Tibial nerve (tissue), 4 donors: Measurements from ENCODE around the gene PRKCE. TPM values are rescaled to one million over a fixed set of nuclear protein-coding genes. Genes with fewer than 3 reads are reported as not detected.

Source experiments
- DNase-seq, 2 donors: peaks; one replicate each; pipeline ENCODE4 v3.0.0-alpha.2; 2019; ENCODE audit warnings: low spot score in 2 of 2
- H3K27ac ChIP-seq, 4 donors: fragments of 200-600 bp; sonication (generic) in 3 of 4; one replicate each; pipeline ENCODE4 v1.5.1; 2017 to 2019; ENCODE audit warnings: mild to moderate bottlenecking in 1 of 4
- H3K27me3 ChIP-seq, 2 donors: fragments of 200-600 bp; sonication (generic) in 1 of 2; one replicate each; pipeline versions ENCODE4 v1.5.1 to v1.6.0; 2017 to 2019
- H3K36me3 ChIP-seq, 3 donors: fragments of 200-600 bp; sonication (generic); one replicate each; pipeline ENCODE4 v1.5.1; 2018 to 2019
- H3K4me1 ChIP-seq, 4 donors: fragments of 200-600 bp; sonication (generic) in 3 of 4; one replicate each; pipeline ENCODE4 v1.5.1; 2017 to 2019
- H3K4me3 ChIP-seq, 4 donors: fragments of 200-600 bp; sonication (generic) in 3 of 4; one replicate each; pipeline ENCODE4 v1.5.1; 2017 to 2019; ENCODE audit warnings: mild to moderate bottlenecking in 1 of 4, moderate library complexity in 1 of 4
- H3K9me3 ChIP-seq, 4 donors: fragments of 200-600 bp; sonication (generic) in 3 of 4; one replicate each; pipeline ENCODE4 v1.5.1; 2017 to 2019
- CTCF ChIP-seq, 5 experiments: fragments of 200-600 bp in 3 of 5; fragments of 450-650 bp in 2 of 5; sonication (generic) in 3 of 5; IDR thresholded peaks; one replicate each; pipeline ENCODE4 v1.5.1; 2016 to 2019; ENCODE audit warnings: antibody characterized with exemption in 5 of 5, mild to moderate bottlenecking in 3 of 5, moderate library complexity in 2 of 5
- EP300 ChIP-seq, 2 donors: sonication (generic); formaldehyde crosslinking; IDR thresholded peaks; one replicate each; pipeline ENCODE4 v1.6.1; 2017; ENCODE audit warnings: antibody characterized with exemption in 2 of 2, mild to moderate bottlenecking in 1 of 2
- POLR2A ChIP-seq, 2 donors: fragments of 450-650 bp; IDR thresholded peaks; one replicate each; pipeline ENCODE4 v1.6.1; 2017; ENCODE audit warnings: antibody characterized with exemption in 2 of 2, mild to moderate bottlenecking in 2 of 2, moderate library complexity in 2 of 2
- WGBS, 2 donors: methylation state at CpG; one replicate each; pipeline ENCODE4 v1.1.5; 2018; 5-methylcytosine and 5-hydroxymethylcytosine counted together
- total RNA-seq, 4 donors: library from RNA; depleted of rRNA; stranded (reverse); fragments of >200 nt; gene quantifications; one replicate each; pipeline ENCODE4 v1.1.0, GENCODE V29; 2016

PRKCE gene
- total RNA-seq, 4 donors from 2014 or later: 14.4 to 22.4 (median 17.9) TPM

GRCh38 chr2:45930396-45930792 lies 278.9 kb downstream of the PRKCE start:
- Histone ChIP-seq H3K27ac (no peak overlapping the region), H3K4me3 (no peak overlapping the region), H3K9me3 (no peaks in the 10 kb centered on the region), H3K36me3 (no peaks in the 10 kb centered on the region), H3K4me1 (peaks cover 0 to 8% (median 0%) of the 10 kb centered on the region in 4 donors), H3K27me3 (no peaks in the 10 kb centered on the region)
- no peak for TF ChIP-seq CTCF (IDR thresholded peaks at IDR 0.05)
- TF ChIP-seq EP300 (IDR thresholded peaks at IDR 0.05): no peak
- no peak for TF ChIP-seq POLR2A (IDR thresholded peaks at IDR 0.05)
- DNase-seq: no peak
- WGBS, 2 donors: 67 to 71% methylated on average over 1 of the region's 1 CpG

- TF ChIP-seq EP300 (IDR thresholded peaks at IDR 0.05) (no peak), CTCF (IDR thresholded peaks at IDR 0.05) (no peak), POLR2A (IDR thresholded peaks at IDR 0.05) (no peak)
- Histone ChIP-seq H3K9me3 (no peaks in the 10 kb centered on the region), H3K4me1 (peaks cover 0 to 11% (median 6%) of the 10 kb centered on the region in 4 donors), H3K36me3 (no peaks in the 10 kb centered on the region), H3K27me3 (no peaks in the 10 kb centered on the region), H3K27ac (no peak overlapping the region), H3K4me3 (no peak overlapping the region)
- no peak for DNase-seq
- WGBS, 2 donors: 89 to 93% methylated on average over 8 of the region's 8 CpGs
Observed at GRCh38 chr2:45932278-45932975, 281.0 kb downstream of the PRKCE start.

GRCh38 chr2:45935791-45936622 lies 284.5 kb downstream of the PRKCE start:
- Histone ChIP-seq H3K27ac (peak overlapping the region in 2 of 4 donors; percentile 46 to 50), H3K27me3 (no peaks in the 10 kb centered on the region), H3K4me3 (no peak overlapping the region), H3K9me3 (no peaks in the 10 kb centered on the region), H3K4me1 (peaks cover 0 to 34% (median 11%) of the 10 kb centered on the region in 4 donors), H3K36me3 (no peaks in the 10 kb centered on the region)
- TF ChIP-seq EP300 (IDR thresholded peaks at IDR 0.05) (peak in 1 of 2 donors; percentile 81), POLR2A (IDR thresholded peaks at IDR 0.05) (no peak), CTCF (IDR thresholded peaks at IDR 0.05) (peak; percentile 65 to 94 (median 68))
- WGBS, 2 donors: 33 to 36% methylated on average over 13 of the region's 13 CpGs
- DNase-seq: peak; percentile 92 to 93

- Histone ChIP-seq H3K9me3 (no peaks in the 10 kb centered on the region), H3K27me3 (no peaks in the 10 kb centered on the region), H3K27ac (peak overlapping the region in 1 of 4 donors; percentile 50), H3K4me1 (peaks cover 0 to 34% (median 11%) of the 10 kb centered on the region in 4 donors), H3K4me3 (no peak overlapping the region), H3K36me3 (no peaks in the 10 kb centered on the region)
- no peak for TF ChIP-seq EP300 (IDR thresholded peaks at IDR 0.05)
- TF ChIP-seq POLR2A (IDR thresholded peaks at IDR 0.05): no peak
- TF ChIP-seq CTCF (IDR thresholded peaks at IDR 0.05): peak in 1 of 5 experiments; percentile 16
- 44 to 51% methylated on average over 5 of the region's 5 CpGs for WGBS, 2 donors
- DNase-seq: no peak
Observed at GRCh38 chr2:45936623-45936979, 285.1 kb downstream of the PRKCE start.

DNA sequence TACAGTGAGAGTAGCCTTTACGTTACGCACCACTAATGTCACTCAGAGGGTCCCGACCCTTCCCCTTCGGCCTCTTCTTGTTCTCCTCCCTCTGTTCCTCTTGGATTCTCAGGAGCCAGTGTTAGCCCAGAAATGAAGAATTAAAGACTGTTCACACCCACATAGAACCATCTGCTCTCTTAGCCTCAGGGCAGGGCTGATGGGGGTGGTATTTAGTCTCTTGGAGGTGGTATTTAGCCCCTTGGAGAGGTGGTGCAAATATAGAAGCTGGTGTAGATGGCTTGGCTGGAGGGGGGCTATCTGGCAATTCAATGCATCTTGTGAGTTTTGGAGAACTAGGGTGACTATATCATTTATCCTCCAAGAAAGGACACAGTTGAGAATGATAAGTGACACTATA lies 286.5 kb downstream of the PRKCE start:
- no peaks in the 10 kb centered on the region for H3K36me3 ChIP-seq
- no peak for DNase-seq
- peaks cover 0 to 37% (median 11%) of the 10 kb centered on the region in 4 donors for H3K4me1 ChIP-seq
- H3K4me3 ChIP-seq: no peak overlapping the region
- no peaks in the 10 kb centered on the region for H3K9me3 ChIP-seq
- H3K27ac ChIP-seq: peak overlapping the region in 2 of 4 donors; percentile 23 to 83
- 92 to 94% methylated on average over 4 of the region's 4 CpGs for WGBS, 2 donors
- no peaks in the 10 kb centered on the region for H3K27me3 ChIP-seq
- no peak for TF ChIP-seq CTCF (IDR thresholded peaks at IDR 0.05)
- no peak for TF ChIP-seq EP300 (IDR thresholded peaks at IDR 0.05)
- no peak for TF ChIP-seq POLR2A (IDR thresholded peaks at IDR 0.05)
